Activated CD4-positive, CD25-positive, alpha-beta regulatory T cell treated with anti-CD3 and anti-CD28 coated beads, Interleukin-2, amount 50 U/mL, for 16 hours (primary cell): ENCODE results near the gene TAPBP.
A peak's percentile ranks its signal among the peaks of the same experiment; 100 is the strongest.
"Not testable (repeated sequence)": the region's sequence is repeated elsewhere in the genome, so short reads cannot be mapped to it uniquely, and the experiment has no call there.

Experiments
- DNase-seq: peaks from one replicate; pipeline ENCODE4 v3.0.0-alpha.2; 2020; ENCODE audit warnings: low read depth, low spot score

The TAPBP gene

DNA sequence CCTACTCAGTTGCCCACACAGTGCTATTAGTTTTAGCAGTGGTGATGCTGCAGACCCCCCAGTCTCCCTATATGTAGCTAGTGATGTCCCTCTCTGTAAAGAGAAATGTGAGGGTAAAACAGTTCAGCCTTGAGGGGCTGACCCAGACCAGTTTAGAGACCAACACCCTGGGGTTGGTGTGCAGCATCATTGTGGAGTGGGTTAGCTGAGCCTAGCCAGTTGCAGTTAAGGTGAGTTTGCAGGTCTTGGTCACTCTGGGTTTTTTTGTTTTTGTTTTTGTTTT is 37.4 kb downstream of the TAPBP start:
- no peak for DNase-seq

DNA sequence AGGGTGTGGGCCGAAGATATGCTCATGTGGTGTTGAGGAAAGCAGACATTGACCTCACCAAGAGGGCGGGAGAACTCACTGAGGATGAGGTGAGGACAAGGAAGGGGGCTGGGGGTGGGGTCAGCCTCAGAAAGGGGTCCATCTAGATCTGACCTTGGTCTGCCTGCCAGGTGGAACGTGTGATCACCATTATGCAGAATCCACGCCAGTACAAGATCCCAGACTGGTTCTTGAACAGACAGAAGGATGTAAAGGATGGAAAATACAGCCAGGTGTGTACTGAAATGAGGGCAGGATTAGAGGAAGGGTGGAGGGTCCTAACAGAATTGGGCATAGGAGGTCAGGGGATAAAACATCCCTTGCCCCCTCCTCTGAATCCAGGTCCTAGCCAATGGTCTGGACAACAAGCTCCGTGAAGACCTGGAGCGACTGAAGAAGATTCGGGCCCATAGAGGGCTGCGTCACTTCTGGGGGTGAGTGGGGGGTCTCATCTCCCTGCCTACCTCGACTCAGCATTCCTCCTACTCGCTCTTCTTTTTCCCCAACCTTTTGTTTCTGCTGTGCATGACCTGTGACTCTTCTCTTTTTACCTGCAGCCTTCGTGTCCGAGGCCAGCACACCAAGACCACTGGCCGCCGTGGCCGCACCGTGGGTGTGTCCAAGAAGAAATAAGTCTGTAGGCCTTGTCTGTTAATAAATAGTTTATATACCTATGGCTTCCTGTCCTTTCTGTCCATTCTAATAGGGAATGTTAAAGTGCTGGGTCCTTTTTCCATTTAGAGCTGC is 37.9 kb downstream of the TAPBP start:
- not testable (repeated sequence) for DNase-seq

DNA sequence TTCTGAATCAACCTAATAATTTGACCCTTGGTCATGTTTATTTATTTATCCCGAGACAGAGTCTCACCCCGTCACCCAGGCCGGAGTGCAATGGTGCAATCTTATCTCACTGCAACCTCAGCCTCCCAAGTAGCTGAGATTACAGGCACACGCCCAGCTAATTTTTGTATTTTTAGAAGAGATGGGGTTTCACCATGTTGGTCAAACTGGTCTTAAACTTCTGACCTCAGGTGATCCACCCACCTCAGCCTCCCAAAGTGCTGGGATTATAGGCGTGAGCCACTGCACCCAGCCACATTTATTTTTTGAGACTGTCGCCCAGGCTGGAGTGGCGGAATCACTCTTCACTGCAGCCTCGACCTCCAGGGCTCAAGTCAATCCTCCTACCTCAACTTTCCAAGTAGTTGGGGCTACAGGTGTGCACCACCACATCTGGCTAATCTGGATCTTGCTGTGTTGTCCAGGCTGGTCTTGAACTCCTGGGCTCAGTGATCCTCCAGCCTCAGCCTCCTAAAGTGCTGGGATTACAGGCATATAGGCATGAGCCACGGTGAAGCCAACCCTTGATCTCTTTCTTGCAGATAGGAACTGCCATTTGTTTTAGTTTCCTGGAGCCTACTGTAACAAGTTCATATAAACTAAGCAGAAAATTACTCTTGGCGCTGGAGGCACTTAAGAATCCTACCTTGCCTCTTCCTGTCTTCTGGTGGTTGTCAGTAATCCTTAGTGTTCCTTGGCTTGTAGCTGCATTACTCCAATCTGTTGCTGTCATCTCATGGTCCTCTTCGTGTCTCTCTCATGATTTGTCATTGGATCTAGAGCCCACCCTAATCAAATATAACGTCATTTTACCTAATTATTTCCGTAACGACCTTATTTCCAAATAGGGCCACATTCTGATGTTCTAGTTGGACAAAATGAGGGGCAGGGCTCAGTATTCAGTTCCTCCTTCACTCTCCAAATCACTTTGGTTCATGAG is 39.7 kb downstream of the TAPBP start:
- DNase-seq, result no peak

DNA sequence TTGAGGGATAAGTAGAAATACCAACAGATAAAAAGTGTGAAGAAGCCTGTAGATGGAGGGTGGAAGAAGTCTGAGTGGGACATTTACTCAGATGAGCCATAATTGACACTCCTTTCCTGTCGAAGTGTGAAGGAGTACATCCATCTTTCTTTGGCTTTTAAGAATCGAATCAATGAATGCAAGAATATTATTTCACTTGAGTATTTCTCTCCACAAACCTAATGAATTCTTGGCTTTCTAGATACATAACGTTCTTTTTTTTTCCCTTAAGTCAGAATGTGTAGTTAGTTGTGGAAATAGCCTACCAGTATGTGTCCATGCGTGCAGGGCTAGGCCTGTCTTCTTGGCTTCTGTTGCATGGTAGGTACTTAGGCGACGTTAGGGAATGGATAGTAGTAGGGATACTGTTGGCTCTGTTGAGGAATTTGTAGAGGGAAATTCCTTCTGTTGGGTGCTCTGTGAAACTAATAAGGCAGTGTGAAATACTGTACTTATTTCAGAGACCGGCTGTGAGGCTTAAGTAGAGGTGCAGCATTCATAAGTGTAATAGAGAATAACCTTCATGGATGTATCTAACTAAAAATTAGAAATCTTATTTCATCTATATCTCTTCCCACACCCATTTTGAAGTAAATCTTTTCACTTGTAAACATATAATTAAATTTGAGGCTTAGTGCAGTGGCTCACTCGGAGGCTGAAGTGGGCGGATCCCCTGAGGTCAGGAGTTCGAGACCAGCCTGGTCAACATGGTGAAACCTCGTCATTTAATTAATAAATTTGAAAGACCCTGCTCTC is 40.6 kb downstream of the TAPBP start:
- no peak for DNase-seq

GRCh38 chr6:33272275-33273128 is 41.4 kb downstream of the TAPBP start:
- DNase-seq, result no peak

DNA sequence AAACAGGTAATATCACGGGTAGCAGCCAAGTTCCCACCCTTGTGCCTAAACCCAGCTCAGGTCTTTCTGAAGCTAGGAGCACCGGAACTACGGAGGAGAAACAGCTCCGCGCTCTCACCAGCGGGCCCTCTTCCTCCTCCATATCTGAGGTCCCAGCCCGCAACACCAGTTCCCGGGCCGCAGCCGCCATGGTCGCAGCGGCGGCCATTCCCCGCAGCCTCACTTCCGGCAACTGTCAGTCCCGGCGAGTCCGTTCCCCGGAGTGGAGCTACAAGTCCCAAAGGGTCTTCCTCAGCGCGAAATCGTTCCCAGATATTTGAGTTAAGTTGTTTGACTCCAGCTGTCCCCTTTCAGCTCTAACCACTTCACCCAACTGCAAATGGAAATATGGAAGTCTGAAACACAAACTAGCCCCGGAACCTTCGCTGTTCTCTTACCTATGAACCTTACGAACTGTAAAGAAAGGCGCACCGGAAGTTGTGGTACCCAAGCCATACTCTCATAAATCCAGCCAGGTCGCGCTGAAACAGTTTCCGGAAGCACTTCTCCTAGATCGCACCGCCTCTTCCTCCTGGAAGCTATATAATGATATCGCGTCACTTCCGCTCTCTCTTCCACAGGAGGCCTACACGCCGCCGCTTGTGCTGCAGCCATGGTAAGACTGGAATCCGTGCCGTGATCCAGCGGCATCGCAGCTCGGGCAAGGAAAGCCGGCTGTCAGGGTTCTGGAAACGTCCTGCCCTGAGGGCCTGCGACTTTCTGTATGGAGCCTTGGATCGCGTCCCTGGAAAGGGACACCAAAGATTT is 42.2 kb downstream of the TAPBP start, which contains the start of the genes RPS18 and VPS52:
Gene RPS18, plus strand, starts transcription at position 608 of the 807 bp plus-strand sequence. Its CDS starts 45 bp downstream, at position 653.
Gene VPS52, minus strand, starts transcription at position 409 of the 807 bp plus-strand sequence. Its CDS starts 201 bp downstream, at position 208.
- DNase-seq, result peak; percentile 88

- DNase-seq, result no peak
These were observed 42.8 kb downstream of the TAPBP start for GRCh38 chr6:33271117-33271467.

GRCh38 chr6:33264015-33264414 is 49.9 kb downstream of the TAPBP start:
- no peak for DNase-seq

DNA sequence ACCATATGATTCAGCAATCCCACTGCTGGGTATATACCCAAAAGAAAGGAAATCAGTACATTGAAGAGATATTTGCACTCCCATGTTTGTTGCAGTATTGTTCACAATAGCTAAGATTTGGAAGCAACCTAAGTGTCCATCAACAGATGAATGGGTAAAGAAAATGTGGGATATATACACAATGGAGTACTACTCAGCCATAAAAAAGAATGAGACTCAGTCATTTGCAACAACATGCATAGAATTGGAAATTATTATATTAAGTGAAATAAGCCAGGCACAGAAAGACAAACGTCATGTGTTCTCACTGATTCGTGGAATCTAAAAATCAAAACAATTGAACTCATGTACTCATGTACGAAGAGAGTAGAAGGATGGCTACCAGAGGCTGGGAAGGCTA is 51.4 kb downstream of the TAPBP start:
- DNase-seq, result not testable (repeated sequence)

DNA sequence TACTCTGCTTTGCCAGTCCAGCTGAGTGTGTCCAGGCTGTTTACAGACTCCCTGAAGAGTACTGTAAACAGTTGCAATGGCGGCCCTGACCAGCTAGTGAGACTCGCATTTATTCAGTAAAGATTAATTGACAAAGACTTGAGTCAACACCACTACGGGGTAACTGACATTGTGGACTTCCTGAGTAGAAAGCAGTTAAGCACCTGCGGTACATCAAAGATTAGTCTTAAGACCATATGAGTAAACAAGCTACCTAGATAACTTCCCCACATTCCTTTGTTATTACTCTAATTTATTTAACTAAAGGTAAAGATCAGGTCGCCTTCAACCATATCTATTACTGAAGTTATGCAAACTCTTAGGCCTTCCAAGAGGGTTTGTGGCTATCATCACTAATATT is 54.8 kb downstream of the TAPBP start:
- no peak for DNase-seq

DNA sequence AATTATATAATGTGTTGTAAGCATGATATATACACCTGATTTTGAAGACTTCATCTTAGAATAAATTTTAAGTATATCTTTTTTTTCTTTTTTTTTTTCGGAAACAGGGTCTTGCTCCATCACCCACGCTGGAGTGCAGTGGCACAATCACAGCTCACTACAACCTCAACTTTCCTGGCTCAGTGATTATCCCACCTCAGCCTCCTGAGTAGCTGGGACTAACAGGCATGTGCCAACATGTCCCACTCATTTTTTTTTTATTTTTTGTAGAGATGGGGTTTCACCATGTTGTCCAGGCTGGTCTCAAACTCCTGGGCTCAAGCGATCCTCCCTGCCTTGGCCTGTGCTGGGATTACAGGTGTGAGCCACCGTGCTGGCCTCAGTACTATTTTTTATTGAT is 59.3 kb downstream of the TAPBP start:
- DNase-seq, result no peak

DNA sequence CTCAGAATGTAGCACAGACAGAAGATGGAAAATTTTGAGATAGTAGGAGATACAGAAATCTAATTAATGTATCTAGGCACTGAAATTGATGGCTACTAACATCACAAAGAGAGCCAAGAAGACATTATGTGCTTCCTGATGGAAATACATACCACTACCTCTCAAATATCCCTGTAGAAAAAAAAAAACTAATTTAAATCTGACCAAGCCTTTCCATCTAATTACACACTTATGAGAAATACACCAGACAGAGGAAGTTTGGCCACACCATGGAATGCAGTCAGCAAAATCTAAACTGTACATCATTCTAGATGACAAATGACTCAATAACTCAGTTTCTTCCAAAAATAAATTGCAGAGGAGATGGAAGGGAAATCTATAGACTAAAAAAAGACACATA is 61.1 kb downstream of the TAPBP start:
- DNase-seq, result no peak

DNA sequence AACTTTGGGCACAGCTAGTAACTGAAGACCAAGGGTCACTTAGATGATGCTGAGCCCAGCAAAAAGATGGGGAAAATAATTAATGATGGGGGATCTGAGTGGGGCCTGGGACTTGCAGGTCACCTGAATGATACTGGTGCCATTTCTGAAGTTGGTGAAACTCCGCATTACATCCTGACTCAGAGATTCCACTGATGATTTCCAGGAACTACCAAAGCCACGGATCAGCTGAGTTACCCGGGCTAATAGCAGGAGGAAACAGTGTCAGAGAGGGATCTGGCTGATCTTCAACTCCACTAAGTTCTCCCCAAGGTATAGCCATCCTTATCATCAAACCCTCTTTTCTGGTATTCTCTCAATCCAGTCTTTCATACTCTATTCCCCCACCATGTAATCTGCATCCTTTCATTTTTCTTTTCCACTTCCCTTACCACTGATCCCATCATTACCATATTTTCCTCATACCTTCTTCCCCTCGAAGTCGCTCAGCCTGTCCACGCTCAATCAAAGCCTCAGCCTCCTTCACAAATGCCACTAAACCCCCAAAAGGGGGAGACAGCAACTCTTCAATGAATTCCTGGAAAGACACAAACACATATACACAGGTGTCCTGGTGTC is 62.4 kb downstream of the TAPBP start:
- DNase-seq, result no peak

DNA sequence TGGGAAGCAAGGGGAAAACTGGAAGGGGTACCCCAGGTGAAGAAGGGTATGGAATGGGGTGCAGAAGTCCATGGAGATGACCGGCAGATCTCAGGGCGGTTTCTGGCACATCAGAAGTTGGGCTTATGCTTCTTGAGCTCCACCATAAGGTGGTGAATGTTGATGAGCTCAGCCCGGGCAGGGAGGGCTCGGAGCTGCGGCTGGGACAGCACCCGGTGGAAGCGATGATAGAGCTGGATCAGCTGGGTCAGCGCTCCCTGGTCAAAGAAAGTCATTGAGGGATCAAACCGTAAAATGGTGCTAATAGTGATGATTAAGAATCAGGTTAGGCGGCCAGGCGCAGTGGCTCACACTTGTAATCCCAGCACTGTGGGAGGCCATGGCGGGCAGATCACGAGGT is 63.1 kb downstream of the TAPBP start:
- no peak for DNase-seq

DNA sequence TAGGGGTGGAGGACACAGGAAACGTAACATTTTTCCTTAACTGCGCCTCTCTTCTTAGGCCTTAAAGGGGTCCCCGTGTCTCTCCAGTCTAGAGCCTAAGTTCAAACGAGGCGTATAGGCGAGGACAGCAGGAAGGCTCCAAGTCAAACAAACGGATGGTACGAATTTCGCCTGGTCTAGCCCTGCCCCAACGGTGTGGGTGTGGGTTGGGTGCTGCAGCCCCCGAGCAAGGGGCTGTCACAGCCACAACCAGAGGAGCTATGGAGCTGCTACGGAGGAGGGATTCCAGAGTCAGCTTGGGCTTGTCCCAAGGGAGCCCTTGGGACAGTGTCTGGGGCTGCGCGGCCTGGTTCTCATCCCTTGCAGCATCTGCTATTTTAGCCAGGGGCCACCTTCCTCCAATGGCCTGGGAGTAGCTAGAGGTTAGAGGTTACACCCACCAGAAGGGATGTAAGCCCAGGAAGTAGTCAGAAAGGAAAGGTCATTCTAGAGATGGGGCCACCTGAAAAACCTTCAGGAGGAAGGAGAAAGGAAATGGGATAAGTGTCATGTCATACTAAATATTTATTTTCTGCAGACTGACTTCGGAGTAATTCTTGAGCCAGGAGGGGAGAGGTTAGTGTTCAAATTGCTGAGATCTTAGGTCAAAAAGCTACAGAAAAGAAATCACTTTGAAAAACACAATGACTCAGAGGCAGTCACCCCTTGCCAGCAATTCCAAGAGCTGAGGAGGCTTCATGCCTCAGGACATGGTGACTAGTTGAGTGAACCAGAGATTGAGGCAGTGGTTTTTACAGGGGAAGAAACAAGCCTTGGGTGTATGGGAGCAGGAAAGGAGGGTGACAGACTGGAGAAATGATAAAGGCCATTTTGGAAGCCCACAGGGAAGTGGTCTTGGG is 63.9 kb downstream of the TAPBP start:
- DNase-seq, result no peak
